MM.1S (cell line): ENCODE results near the gene MOSMO.

Experiments
- DNase-seq: peaks from one replicate; pipeline ENCODE4 v3.0.0-alpha.2; 2015
- H2AFZ ChIP-seq: fragments of 300-600 bp; sonication (generic); 2 replicates; pipeline ENCODE4 v1.6.0; 2016; ENCODE audit warnings: antibody characterized with exemption, low read length
- H3F3A ChIP-seq: fragments of 300-600 bp; sonication (generic); 2 replicates; pipeline ENCODE4 v1.6.1; 2016; ENCODE audit warnings: mild to moderate bottlenecking, antibody characterized with exemption, low read length, moderate library complexity, mixed read lengths; ENCODE audit not compliant: insufficient read depth
- H3K27ac ChIP-seq: fragments of 300-600 bp; sonication (generic); 2 replicates; pipeline ENCODE4 v1.5.1; 2016; ENCODE audit warnings: mild to moderate bottlenecking, low read length
- H3K27me3 ChIP-seq: fragments of 300-600 bp; sonication (generic); replicated peaks from 2 replicates; pipeline ENCODE4 v1.6.0; 2016; ENCODE audit warnings: low read length; ENCODE audit not compliant: insufficient read depth
- H3K36me3 ChIP-seq: fragments of 300-600 bp; sonication (generic); replicated peaks from 2 replicates; pipeline ENCODE4 v1.6.1; 2016; ENCODE audit warnings: mild to moderate bottlenecking, low read length, mixed read lengths; ENCODE audit not compliant: insufficient read depth
- H3K4me1 ChIP-seq: fragments of 300-600 bp; sonication (generic); 2 replicates; pipeline ENCODE4 v1.6.1; 2016; ENCODE audit warnings: low read length, mixed read lengths
- H3K4me2 ChIP-seq: fragments of 300-600 bp; sonication (generic); 2 replicates; pipeline ENCODE4 v1.6.0; 2016; ENCODE audit warnings: low read depth, low read length
- H3K4me3 ChIP-seq: fragments of 300-600 bp; sonication (generic); 2 replicates; pipeline ENCODE4 v1.5.1; 2016; ENCODE audit warnings: low read length, mixed read lengths
- H3K79me2 ChIP-seq: fragments of 300-600 bp; sonication (generic); 2 replicates; pipeline ENCODE4 v1.6.1; 2016; ENCODE audit warnings: mixed run types, low read length, mixed read lengths
- H3K9ac ChIP-seq: fragments of 300-600 bp; sonication (generic); 2 replicates; pipeline ENCODE4 v1.6.1; 2016; ENCODE audit warnings: low read length, mixed read lengths
- H3K9me2 ChIP-seq: fragments of 300-600 bp; sonication (generic); replicated peaks from 2 replicates; pipeline ENCODE4 v1.6.1; 2016; ENCODE audit warnings: mild to moderate bottlenecking, low read length, mixed read lengths; ENCODE audit not compliant: insufficient read depth
- H3K9me3 ChIP-seq: fragments of 300-600 bp; sonication (generic); replicated peaks from 2 replicates; pipeline ENCODE4 v1.6.1; 2016; ENCODE audit warnings: mild to moderate bottlenecking, low read length, mixed read lengths; ENCODE audit not compliant: insufficient read depth
- H4K20me1 ChIP-seq: fragments of 300-600 bp; sonication (generic); 2 replicates; pipeline ENCODE4 v1.6.1; 2016; ENCODE audit warnings: mild to moderate bottlenecking, low read length, moderate library complexity, mixed read lengths; ENCODE audit not compliant: insufficient read depth
- EZH2 ChIP-seq: fragments of 300-600 bp; sonication (generic); optimal IDR thresholded peaks from 2 replicates; pipeline ENCODE3; 2017; ENCODE audit warnings: low read depth, mild to moderate bottlenecking, antibody characterized with exemption, low read length, mixed read lengths
- EZH2phosphoT487 ChIP-seq: fragments of 300-600 bp; sonication (generic); IDR thresholded peaks from 2 replicates; pipeline ENCODE4 v1.6.1; 2018; ENCODE audit warnings: antibody characterized with exemption, low read length
- TF ChIP-seq, protein P1 (sequence below): fragments of 300-600 bp; sonication (generic); IDR thresholded peaks from 2 replicates; pipeline ENCODE4 v1.5.1; 2016; ENCODE audit warnings: antibody characterized with exemption, low read length, mixed read lengths

Gene MOSMO

DNA sequence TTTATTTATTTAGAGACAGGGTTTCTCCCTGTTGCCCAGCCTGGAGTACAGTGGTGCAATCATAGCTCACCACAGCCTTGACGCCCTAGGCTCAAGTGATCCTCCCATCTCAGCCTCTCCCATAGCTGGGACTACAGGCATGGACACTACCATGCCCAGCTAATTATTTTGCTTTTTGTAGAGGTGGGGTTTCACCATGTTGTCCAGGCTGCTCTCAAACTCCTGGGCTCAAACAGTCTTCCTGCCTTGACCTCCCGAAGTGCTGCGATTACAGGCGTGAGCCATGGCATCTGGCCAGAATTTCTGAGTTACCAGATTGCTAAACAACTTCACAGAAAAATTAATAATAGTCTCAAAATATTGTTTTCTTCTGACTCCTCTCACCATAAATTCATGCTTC lies 21.7 kb downstream of the MOSMO start:
- Histone ChIP-seq H3K4me1 (peaks cover 24% of the 10 kb centered on the region), H3K4me2 (no peak overlapping the region), H3K9me2 (no peaks in the 10 kb centered on the region), H3K9me3 (no peaks in the 10 kb centered on the region), H3K4me3 (no peak overlapping the region), H3K27ac (no peak overlapping the region), H3K27me3 (no peaks in the 10 kb centered on the region), H2AFZ (no peak overlapping the region), H3K79me2 (peaks cover 32% of the 10 kb centered on the region), H3K36me3 (no peaks in the 10 kb centered on the region), H3F3A (no peaks in the 10 kb centered on the region), H3K9ac (no peak overlapping the region), H4K20me1 (no peaks in the 10 kb centered on the region)
- TF ChIP-seq, protein P1, sequence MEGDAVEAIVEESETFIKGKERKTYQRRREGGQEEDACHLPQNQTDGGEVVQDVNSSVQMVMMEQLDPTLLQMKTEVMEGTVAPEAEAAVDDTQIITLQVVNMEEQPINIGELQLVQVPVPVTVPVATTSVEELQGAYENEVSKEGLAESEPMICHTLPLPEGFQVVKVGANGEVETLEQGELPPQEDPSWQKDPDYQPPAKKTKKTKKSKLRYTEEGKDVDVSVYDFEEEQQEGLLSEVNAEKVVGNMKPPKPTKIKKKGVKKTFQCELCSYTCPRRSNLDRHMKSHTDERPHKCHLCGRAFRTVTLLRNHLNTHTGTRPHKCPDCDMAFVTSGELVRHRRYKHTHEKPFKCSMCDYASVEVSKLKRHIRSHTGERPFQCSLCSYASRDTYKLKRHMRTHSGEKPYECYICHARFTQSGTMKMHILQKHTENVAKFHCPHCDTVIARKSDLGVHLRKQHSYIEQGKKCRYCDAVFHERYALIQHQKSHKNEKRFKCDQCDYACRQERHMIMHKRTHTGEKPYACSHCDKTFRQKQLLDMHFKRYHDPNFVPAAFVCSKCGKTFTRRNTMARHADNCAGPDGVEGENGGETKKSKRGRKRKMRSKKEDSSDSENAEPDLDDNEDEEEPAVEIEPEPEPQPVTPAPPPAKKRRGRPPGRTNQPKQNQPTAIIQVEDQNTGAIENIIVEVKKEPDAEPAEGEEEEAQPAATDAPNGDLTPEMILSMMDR = no peak
- TF ChIP-seq EZH2phosphoT487 = no peak
- no peak for TF ChIP-seq EZH2
- DNase-seq = no peak

DNA sequence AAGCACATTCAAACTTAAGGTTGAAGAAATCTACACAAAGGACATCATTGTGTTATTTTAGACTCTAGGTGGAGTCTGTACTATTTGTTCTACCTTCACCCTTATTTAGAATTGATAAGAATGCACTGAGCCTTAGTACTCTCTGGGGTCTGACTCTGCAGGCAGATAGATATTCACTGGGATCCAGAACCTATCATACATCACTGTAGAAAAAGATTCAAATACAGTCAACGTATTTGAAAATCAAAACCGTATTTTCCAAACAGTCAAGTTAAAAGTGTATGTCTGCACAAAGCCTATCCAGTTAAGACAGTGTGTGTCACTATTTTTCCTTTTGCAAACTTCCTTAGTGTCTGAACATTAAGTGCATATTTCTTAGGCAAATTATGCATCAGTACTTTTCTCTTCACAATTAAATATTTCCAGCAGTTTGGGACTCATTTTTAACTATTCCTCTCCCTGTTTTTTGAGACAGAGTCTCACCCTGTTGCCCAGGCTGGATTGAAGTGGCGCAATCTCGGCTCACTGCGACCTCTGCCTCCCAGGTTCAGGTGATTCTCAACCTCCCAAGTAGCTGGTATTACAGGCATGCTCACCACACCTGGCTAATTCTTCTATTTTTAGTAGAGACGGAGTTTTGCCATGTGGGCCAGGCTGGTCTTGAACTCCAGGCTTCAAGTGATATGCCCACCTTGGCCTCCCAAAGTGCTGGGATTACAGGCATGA lies 22.3 kb downstream of the MOSMO start:
- Histone ChIP-seq H3K9me3 (no peaks in the 10 kb centered on the region), H3K4me1 (peaks cover 24% of the 10 kb centered on the region), H3K36me3 (no peaks in the 10 kb centered on the region), H4K20me1 (no peaks in the 10 kb centered on the region), H2AFZ (no peak overlapping the region), H3K9ac (no peak overlapping the region), H3K4me3 (no peak overlapping the region), H3K27me3 (no peaks in the 10 kb centered on the region), H3F3A (no peaks in the 10 kb centered on the region), H3K9me2 (no peaks in the 10 kb centered on the region), H3K27ac (no peak overlapping the region), H3K79me2 (peaks cover 25% of the 10 kb centered on the region), H3K4me2 (no peak overlapping the region)
- no peak for DNase-seq
- no peak for TF ChIP-seq EZH2
- TF ChIP-seq, protein P1 = no peak
- no peak for TF ChIP-seq EZH2phosphoT487

DNA sequence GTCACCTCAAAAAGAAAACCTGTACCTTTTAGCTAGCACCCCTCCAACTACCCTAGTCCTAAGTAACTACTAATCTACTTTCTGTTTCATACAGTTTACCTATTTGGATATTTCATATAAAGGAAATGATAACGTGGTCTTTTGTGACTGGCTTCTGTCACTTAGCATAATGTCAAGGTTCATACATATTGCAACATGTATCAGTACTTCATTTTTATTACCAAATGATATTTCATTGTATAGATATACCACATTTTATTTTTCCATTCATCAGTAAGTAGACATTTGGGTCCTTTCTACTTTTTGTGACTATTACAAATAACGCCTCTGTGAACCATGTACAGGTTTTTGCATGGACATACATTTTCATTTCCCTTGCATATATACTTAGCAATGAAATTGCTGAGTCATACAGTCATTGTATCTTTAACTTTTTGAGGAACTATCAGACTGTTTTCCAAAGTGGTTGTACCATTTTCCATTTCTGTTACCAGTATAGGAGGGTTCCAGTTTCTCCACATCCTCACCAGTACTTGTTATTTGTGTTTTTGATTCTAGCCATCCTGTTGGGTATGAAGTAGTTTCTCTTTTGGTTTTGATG lies 23.7 kb downstream of the MOSMO start:
- H3K9me3 ChIP-seq = no peaks in the 10 kb centered on the region
- TF ChIP-seq EZH2phosphoT487 (no peak), EZH2 (no peak)
- TF ChIP-seq, protein P1 = no peak
- no peaks in the 10 kb centered on the region for H3K36me3 ChIP-seq
- no peaks in the 10 kb centered on the region for H3K9me2 ChIP-seq
- no peaks in the 10 kb centered on the region for H4K20me1 ChIP-seq
- no peak overlapping the region for H2AFZ ChIP-seq
- no peak overlapping the region for H3K9ac ChIP-seq
- H3K4me1 ChIP-seq = peaks cover 23% of the 10 kb centered on the region
- 0 out of 2 replicates have a peak overlapping the region, but pooled peaks have one; percentile 10 for H3K4me2 ChIP-seq
- H3K79me2 ChIP-seq = peaks cover 15% of the 10 kb centered on the region
- H3K27ac ChIP-seq = no peak overlapping the region
- no peak for DNase-seq
- no peaks in the 10 kb centered on the region for H3F3A ChIP-seq
- H3K4me3 ChIP-seq = no peak overlapping the region
- no peaks in the 10 kb centered on the region for H3K27me3 ChIP-seq
